Peyer's patch (tissue), 4 donors: ENCODE results near the gene RPL3. TPM values are rescaled to one million over a fixed set of nuclear protein-coding genes. Genes with fewer than 3 reads are reported as not detected.
A peak's percentile ranks its signal among the peaks of the same experiment; 100 is the strongest.

Experiments
- DNase-seq, 3 donors: peaks; one replicate each; pipeline ENCODE4 v3.0.0-alpha.2; 2017 to 2019
- H3K27ac ChIP-seq, 4 donors: fragments of 200-600 bp; sonication (generic); one replicate each; pipeline ENCODE4 v1.5.1; 2016 to 2019
- H3K27me3 ChIP-seq, 2 donors: fragments of 200-600 bp; sonication (generic); one replicate each; pipeline ENCODE4 v1.5.1; 2019
- H3K36me3 ChIP-seq, 3 donors: fragments of 200-600 bp; sonication (generic); one replicate each; pipeline ENCODE4 v1.5.1; 2016 to 2019
- H3K4me1 ChIP-seq, 4 donors: fragments of 200-600 bp; sonication (generic); one replicate each; pipeline ENCODE4 v1.5.1; 2016 to 2019
- H3K4me3 ChIP-seq, 4 donors: fragments of 200-600 bp; sonication (generic); 1 replicate in 3 of 4; 2 replicates in 1 of 4; pipeline ENCODE4 v1.5.1; 2016 to 2019; ENCODE audit warnings: mild to moderate bottlenecking in 1 of 4
- H3K9me3 ChIP-seq, 4 donors: fragments of 200-600 bp; sonication (generic); one replicate each; pipeline ENCODE4 v1.5.1; 2016 to 2019; ENCODE audit warnings: mild to moderate bottlenecking in 1 of 4
- CTCF ChIP-seq, 6 experiments: fragments of 450-650 bp in 4 of 6; fragments of 200-600 bp in 2 of 6; sonication (generic) in 1 of 6; IDR thresholded peaks; one replicate each; pipeline ENCODE4 v1.5.1; 2017 to 2019; ENCODE audit warnings: antibody characterized with exemption in 6 of 6, mild to moderate bottlenecking in 3 of 6, moderate library complexity in 1 of 6
- POLR2A ChIP-seq, 2 donors: fragments of 450-650 bp; IDR thresholded peaks; one replicate each; pipeline ENCODE4 v1.5.1; 2017; ENCODE audit warnings: antibody characterized with exemption in 2 of 2, mild to moderate bottlenecking in 2 of 2, moderate library complexity in 2 of 2
- total RNA-seq, 4 donors: library from RNA; depleted of rRNA; stranded (reverse); fragments of >200 nt; gene quantifications; one replicate each; pipeline ENCODE4 v1.1.0, GENCODE V29; 2016

The RPL3 gene
- total RNA-seq, 4 donors from 2014 or later = 736 to 1,914 (median 1,266) TPM

- H3K4me3 ChIP-seq = peak within 1 kb of the TSS; percentile 53 to 73 (median 68)
- no peaks in the 10 kb centered on the region for H3K9me3 ChIP-seq
- DNase-seq = no peak
- no peaks in the 10 kb centered on the region for H3K36me3 ChIP-seq
- peaks cover 0 to 10% of the 10 kb centered on the region in 2 donors for H3K27me3 ChIP-seq
- TF ChIP-seq POLR2A (IDR thresholded peaks at IDR 0.05) (no peak), CTCF (IDR thresholded peaks at IDR 0.05) (no peak)
- H3K27ac ChIP-seq = peak within 1 kb of the TSS; percentile 46 to 87 (median 59)
- H3K4me1 ChIP-seq = peaks cover 0 to 21% (median 3%) of the 10 kb centered on the region in 4 donors
Measured at GRCh38 chr22:39349967-39350726, 30.7 kb upstream of the RPL3 start, which contains the start of gene SYNGR1. TSS of gene SYNGR1 (plus strand) at chr22:39349991. CDS start at chr22:39350011, 20 bp downstream.

- Histone ChIP-seq H3K36me3 (no peaks in the 10 kb centered on the region), H3K27me3 (peaks cover 0 to 10% of the 10 kb centered on the region in 2 donors), H3K27ac (peak overlapping the region; percentile 46 to 87 (median 52)), H3K9me3 (no peaks in the 10 kb centered on the region), H3K4me3 (peak overlapping the region; percentile 53 to 73 (median 68)), H3K4me1 (peaks cover 0 to 21% (median 3%) of the 10 kb centered on the region in 4 donors)
- no peak for TF ChIP-seq CTCF (IDR thresholded peaks at IDR 0.05)
- TF ChIP-seq POLR2A (IDR thresholded peaks at IDR 0.05) = no peak
- DNase-seq = peak in 2 of 3 donors; percentile 50 to 57
Measured at GRCh38 chr22:39349506-39349966, 30.1 kb upstream of the RPL3 start.

- Histone ChIP-seq H3K4me1 (peaks cover 0 to 21% (median 3%) of the 10 kb centered on the region in 4 donors), H3K27me3 (peaks cover 0 to 10% of the 10 kb centered on the region in 2 donors), H3K9me3 (no peaks in the 10 kb centered on the region), H3K36me3 (no peaks in the 10 kb centered on the region), H3K4me3 (peak overlapping the region; percentile 45 to 73 (median 68)), H3K27ac (peak overlapping the region in 3 of 4 donors; percentile 51 to 87 (median 52))
- DNase-seq = peak in 2 of 3 donors; percentile 66 to 76
- TF ChIP-seq CTCF (IDR thresholded peaks at IDR 0.05) (no peak), POLR2A (IDR thresholded peaks at IDR 0.05) (no peak)
Measured at GRCh38 chr22:39348909-39349505, 29.6 kb upstream of the RPL3 start.

GRCh38 chr22:39345231-39345630 lies 25.8 kb upstream of the RPL3 start:
- no peak for TF ChIP-seq CTCF (IDR thresholded peaks at IDR 0.05)
- no peak for DNase-seq
- H3K4me1 ChIP-seq = peaks cover 0 to 8% (median 0%) of the 10 kb centered on the region in 4 donors
- no peaks in the 10 kb centered on the region for H3K36me3 ChIP-seq
- no peaks in the 10 kb centered on the region for H3K9me3 ChIP-seq
- peaks cover 0 to 2% of the 10 kb centered on the region in 2 donors for H3K27me3 ChIP-seq
- no peak overlapping the region for H3K27ac ChIP-seq
- H3K4me3 ChIP-seq = no peak overlapping the region

GRCh38 chr22:39344046-39344390 lies 24.6 kb upstream of the RPL3 start:
- H3K27ac ChIP-seq = no peak overlapping the region
- DNase-seq = no peak
- H3K27me3 ChIP-seq = no peaks in the 10 kb centered on the region
- no peak overlapping the region for H3K4me3 ChIP-seq
- H3K9me3 ChIP-seq = no peaks in the 10 kb centered on the region
- H3K4me1 ChIP-seq = peaks cover 0 to 2% (median 0%) of the 10 kb centered on the region in 4 donors
- no peaks in the 10 kb centered on the region for H3K36me3 ChIP-seq
- TF ChIP-seq CTCF (IDR thresholded peaks at IDR 0.05) (no peak), POLR2A (IDR thresholded peaks at IDR 0.05) (no peak)
